T-helper 1 cell treated with Interleukin-12 subunit alpha and Interleukin-12 subunit beta and Interleukin-4 antibody, amounts not matched to agents 30 μg/mL and 1 μg/mL, for 36 hours (primary cell): ENCODE results near the gene XDH.

Source experiments
- H3K27ac Mint-ChIP-seq: one replicate; pipeline ENCODE4 v1.8.0; 2021; ENCODE audit warnings: mild to moderate bottlenecking, mixed read lengths
- H3K27me3 Mint-ChIP-seq: one replicate; pipeline ENCODE4 v1.8.0; 2021; ENCODE audit warnings: low read depth, mixed read lengths
- H3K36me3 Mint-ChIP-seq: one replicate; pipeline ENCODE4 v1.8.0; 2021; ENCODE audit warnings: low read depth, mixed read lengths
- H3K4me1 Mint-ChIP-seq: one replicate; pipeline ENCODE4 v1.8.0; 2021; ENCODE audit warnings: low read depth, mixed read lengths
- H3K4me3 Mint-ChIP-seq: one replicate; pipeline ENCODE4 v1.8.0; 2021; ENCODE audit warnings: mild to moderate bottlenecking, moderate library complexity, mixed read lengths
- H3K9me3 Mint-ChIP-seq: one replicate; pipeline ENCODE4 v1.8.0; 2021; ENCODE audit warnings: mixed read lengths

The XDH gene

DNA sequence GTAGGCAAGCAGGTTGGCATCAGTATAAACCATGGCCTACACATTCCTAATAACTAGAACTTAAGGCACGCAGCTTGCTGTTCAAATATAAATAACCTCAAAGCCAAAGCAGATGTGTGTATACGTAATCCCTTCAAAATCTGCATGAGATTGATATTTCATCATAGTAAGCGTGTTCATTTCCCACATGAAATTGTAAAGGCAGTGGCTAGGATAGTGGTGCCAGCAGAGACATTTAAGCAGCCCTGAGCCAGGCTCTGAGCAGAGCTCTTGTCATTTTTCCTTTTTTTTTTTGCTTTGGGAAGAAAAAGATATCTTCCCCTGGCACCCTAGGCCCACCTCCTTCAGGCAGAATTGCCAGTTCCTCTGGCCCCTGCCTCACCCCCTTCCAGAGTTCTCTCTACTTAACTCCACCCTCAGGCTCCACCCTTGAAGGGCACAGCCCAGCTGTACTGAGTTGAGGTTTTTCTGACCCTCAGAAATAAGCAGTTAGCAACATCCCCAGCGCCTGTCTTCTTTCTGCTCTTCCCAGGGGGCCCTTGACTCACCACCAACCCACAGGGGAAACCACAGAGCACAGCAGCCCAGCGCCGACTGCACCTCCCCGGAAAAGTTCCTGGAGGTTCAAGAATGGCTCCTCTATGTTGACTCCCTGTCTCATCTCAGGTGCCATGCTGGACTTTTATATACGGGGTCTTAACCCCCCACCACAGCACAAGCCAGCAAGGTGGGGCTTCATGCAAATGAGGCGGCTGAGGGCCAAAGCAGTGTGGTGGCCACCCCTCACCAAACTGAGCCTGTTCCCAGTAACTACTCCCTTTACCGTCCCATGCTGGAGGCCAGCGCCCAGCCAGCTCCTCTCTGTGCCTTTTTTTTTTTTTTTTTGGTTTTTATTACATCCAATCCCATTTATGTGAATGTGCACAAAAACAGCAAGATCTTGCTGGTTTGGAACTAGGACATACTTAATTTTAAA lies 95.9 kb downstream of the XDH start:
- H3K4me1 Mint-ChIP-seq = peaks cover 54% of the 10 kb centered on the region
- peak overlapping the region; percentile 83 for H3K27ac Mint-ChIP-seq
- no peaks in the 10 kb centered on the region for H3K9me3 Mint-ChIP-seq
- H3K36me3 Mint-ChIP-seq = peaks cover 2% of the 10 kb centered on the region
- H3K27me3 Mint-ChIP-seq = peaks cover 3% of the 10 kb centered on the region
- peak overlapping the region; percentile 52 for H3K4me3 Mint-ChIP-seq

GRCh38 chr2:31317396-31317795 lies 97.1 kb downstream of the XDH start:
- H3K27ac Mint-ChIP-seq = no peak overlapping the region
- peaks cover 42% of the 10 kb centered on the region for H3K4me1 Mint-ChIP-seq
- peaks cover 3% of the 10 kb centered on the region for H3K27me3 Mint-ChIP-seq

DNA sequence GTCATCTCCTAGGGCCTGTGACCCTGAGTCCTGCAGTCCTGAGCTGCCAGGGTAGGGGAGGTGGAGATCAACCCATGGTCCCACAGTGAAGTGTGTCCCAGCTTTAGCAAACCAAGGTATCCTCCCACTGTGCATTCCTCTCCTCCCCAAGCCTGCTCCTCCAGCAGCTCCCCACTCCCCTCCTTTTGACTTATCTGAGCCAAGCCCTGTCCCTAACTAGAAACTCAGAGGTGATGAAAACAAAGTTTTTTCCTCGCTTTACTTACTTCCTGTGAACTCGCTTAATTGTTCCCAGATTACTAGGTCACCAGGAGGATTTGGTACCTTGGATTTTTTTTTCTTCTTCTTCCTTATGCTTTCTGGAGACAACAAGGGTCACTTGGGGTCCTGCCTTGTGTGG lies 99.8 kb downstream of the XDH start:
- H3K36me3 Mint-ChIP-seq = peaks cover 2% of the 10 kb centered on the region
- H3K27me3 Mint-ChIP-seq = peaks cover 21% of the 10 kb centered on the region
- H3K27ac Mint-ChIP-seq = no peak overlapping the region
- no peaks in the 10 kb centered on the region for H3K9me3 Mint-ChIP-seq
- H3K4me1 Mint-ChIP-seq = peaks cover 30% of the 10 kb centered on the region
- H3K4me3 Mint-ChIP-seq = no peak overlapping the region

More at GRCh38 chr2:31317396-31317795, 97.1 kb downstream of the XDH start:
- no peak overlapping the region for H3K4me3 Mint-ChIP-seq
- no peaks in the 10 kb centered on the region for H3K9me3 Mint-ChIP-seq
- peaks cover 2% of the 10 kb centered on the region for H3K36me3 Mint-ChIP-seq

DNA sequence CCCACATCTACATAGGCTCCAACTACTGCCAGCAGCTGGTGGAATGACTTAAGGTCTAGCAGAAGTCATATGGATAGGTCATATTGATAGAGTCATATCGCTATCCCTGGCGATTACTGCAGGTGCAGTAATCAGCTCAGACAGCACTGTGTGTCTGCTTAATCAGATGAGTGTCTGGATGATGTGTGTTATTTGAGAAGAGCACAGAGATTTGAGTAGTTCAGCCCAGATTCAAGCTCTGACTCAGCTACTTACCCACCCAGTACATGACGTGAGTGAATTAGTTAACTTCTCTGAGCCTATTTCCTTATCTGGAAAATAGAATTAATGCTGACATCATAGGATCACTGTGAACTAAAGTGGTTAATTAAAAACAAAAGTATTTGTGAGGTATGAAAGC lies 101.6 kb downstream of the XDH start:
- H3K9me3 Mint-ChIP-seq = peaks cover 4% of the 10 kb centered on the region
- no peak overlapping the region for H3K27ac Mint-ChIP-seq
- peaks cover 3% of the 10 kb centered on the region for H3K36me3 Mint-ChIP-seq
- peaks cover 14% of the 10 kb centered on the region for H3K4me1 Mint-ChIP-seq
- peaks cover 37% of the 10 kb centered on the region for H3K27me3 Mint-ChIP-seq
- H3K4me3 Mint-ChIP-seq = no peak overlapping the region

GRCh38 chr2:31304816-31305215 lies 109.7 kb downstream of the XDH start:
- H3K9me3 Mint-ChIP-seq = peaks cover 4% of the 10 kb centered on the region
- H3K27ac Mint-ChIP-seq = no peak overlapping the region
- no peak overlapping the region for H3K4me3 Mint-ChIP-seq
- H3K4me1 Mint-ChIP-seq = no peaks in the 10 kb centered on the region
- H3K36me3 Mint-ChIP-seq = peaks cover 1% of the 10 kb centered on the region
- peaks cover 46% of the 10 kb centered on the region for H3K27me3 Mint-ChIP-seq

GRCh38 chr2:31302940-31303563 lies 111.5 kb downstream of the XDH start:
- H3K4me3 Mint-ChIP-seq = no peak overlapping the region
- peaks cover 35% of the 10 kb centered on the region for H3K27me3 Mint-ChIP-seq
- H3K27ac Mint-ChIP-seq = no peak overlapping the region

GRCh38 chr2:31300309-31300708 lies 114.2 kb downstream of the XDH start:
- H3K27me3 Mint-ChIP-seq = peaks cover 24% of the 10 kb centered on the region
- no peak overlapping the region for H3K27ac Mint-ChIP-seq

More at GRCh38 chr2:31302940-31303563, 111.5 kb downstream of the XDH start:
- Mint-ChIP-seq H3K9me3 (no peaks in the 10 kb centered on the region), H3K4me1 (no peaks in the 10 kb centered on the region), H3K36me3 (no peaks in the 10 kb centered on the region)

GRCh38 chr2:31299547-31299946 lies 115.0 kb downstream of the XDH start:
- no peaks in the 10 kb centered on the region for H3K36me3 Mint-ChIP-seq
- no peak overlapping the region for H3K27ac Mint-ChIP-seq
- peaks cover 25% of the 10 kb centered on the region for H3K27me3 Mint-ChIP-seq
- H3K4me1 Mint-ChIP-seq = no peaks in the 10 kb centered on the region
- H3K4me3 Mint-ChIP-seq = no peak overlapping the region
- H3K9me3 Mint-ChIP-seq = no peaks in the 10 kb centered on the region

More at GRCh38 chr2:31300309-31300708, 114.2 kb downstream of the XDH start:
- Mint-ChIP-seq H3K36me3 (no peaks in the 10 kb centered on the region), H3K4me3 (no peak overlapping the region), H3K4me1 (no peaks in the 10 kb centered on the region), H3K9me3 (no peaks in the 10 kb centered on the region)

GRCh38 chr2:31297751-31298150 lies 116.8 kb downstream of the XDH start:
- Mint-ChIP-seq H3K4me3 (no peak overlapping the region), H3K27me3 (peaks cover 25% of the 10 kb centered on the region), H3K36me3 (no peaks in the 10 kb centered on the region), H3K9me3 (no peaks in the 10 kb centered on the region), H3K4me1 (no peaks in the 10 kb centered on the region), H3K27ac (no peak overlapping the region)

DNA sequence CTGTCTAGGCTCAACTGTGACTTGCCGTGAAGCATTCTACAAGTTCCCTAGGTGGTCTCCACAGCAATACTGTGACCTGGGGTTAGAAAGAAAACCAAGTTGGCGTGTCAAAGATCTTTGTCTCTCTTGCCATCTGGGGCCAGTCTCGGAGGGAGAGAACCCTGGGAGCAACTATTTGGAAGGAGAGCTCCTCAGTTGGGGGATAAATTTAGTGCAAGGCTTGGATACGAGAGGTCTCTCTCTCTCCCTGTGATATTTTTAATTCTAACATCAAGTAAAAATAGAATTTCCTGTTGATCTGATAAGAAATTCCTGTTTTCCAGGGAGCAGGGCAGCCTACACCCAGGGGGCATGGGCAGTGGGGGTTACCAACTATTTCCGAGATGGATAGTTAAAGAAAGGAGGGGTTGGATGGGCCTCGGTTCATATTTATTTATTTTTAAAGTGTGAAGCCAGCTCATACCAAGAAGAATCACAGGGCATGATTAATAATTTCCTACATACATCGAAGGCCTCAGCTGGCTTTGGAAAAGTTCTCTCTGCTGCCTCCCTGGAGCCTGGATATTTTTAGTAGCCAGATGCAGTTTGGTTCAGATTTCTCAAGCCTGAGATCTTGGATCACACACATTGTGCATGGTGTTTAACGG lies 117.8 kb downstream of the XDH start:
- H3K9me3 Mint-ChIP-seq = no peaks in the 10 kb centered on the region
- H3K27ac Mint-ChIP-seq = no peak overlapping the region
- no peak overlapping the region for H3K4me3 Mint-ChIP-seq
- no peaks in the 10 kb centered on the region for H3K4me1 Mint-ChIP-seq
- peaks cover 25% of the 10 kb centered on the region for H3K27me3 Mint-ChIP-seq
- no peaks in the 10 kb centered on the region for H3K36me3 Mint-ChIP-seq

GRCh38 chr2:31294196-31294595 lies 120.3 kb downstream of the XDH start:
- H3K4me1 Mint-ChIP-seq = no peaks in the 10 kb centered on the region
- H3K27ac Mint-ChIP-seq = no peak overlapping the region
- no peaks in the 10 kb centered on the region for H3K9me3 Mint-ChIP-seq

GRCh38 chr2:31287654-31288053 lies 126.9 kb downstream of the XDH start:
- no peak overlapping the region for H3K4me3 Mint-ChIP-seq
- no peaks in the 10 kb centered on the region for H3K36me3 Mint-ChIP-seq
- no peaks in the 10 kb centered on the region for H3K4me1 Mint-ChIP-seq
- H3K27me3 Mint-ChIP-seq = peaks cover 3% of the 10 kb centered on the region
- no peaks in the 10 kb centered on the region for H3K9me3 Mint-ChIP-seq
- H3K27ac Mint-ChIP-seq = no peak overlapping the region

More at GRCh38 chr2:31294196-31294595, 120.3 kb downstream of the XDH start:
- peaks cover 14% of the 10 kb centered on the region for H3K27me3 Mint-ChIP-seq
- no peaks in the 10 kb centered on the region for H3K36me3 Mint-ChIP-seq
- no peak overlapping the region for H3K4me3 Mint-ChIP-seq

GRCh38 chr2:31286961-31287550 lies 127.5 kb downstream of the XDH start:
- Mint-ChIP-seq H3K4me1 (no peaks in the 10 kb centered on the region), H3K27ac (no peak overlapping the region), H3K36me3 (no peaks in the 10 kb centered on the region), H3K27me3 (peaks cover 3% of the 10 kb centered on the region), H3K9me3 (no peaks in the 10 kb centered on the region), H3K4me3 (no peak overlapping the region)

DNA sequence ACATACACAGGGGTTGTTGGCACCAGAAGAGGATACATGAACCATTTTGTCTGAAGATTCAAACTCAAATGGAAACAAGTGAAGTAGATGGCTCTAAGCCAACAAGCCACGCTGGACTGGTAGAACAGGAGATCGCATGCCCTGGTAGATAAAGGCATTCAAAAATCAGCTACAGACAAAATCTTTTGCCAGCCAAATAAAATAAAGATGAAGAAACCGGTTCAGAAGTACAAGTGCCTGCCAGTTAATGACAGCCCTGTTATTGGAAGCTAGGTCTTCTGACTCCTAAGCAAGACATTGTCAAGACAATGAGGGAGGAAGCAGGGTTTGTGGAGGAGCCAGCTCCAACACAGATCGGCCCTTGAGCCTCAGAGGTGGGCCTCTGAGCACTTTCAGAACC lies 128.3 kb downstream of the XDH start:
- H3K27ac Mint-ChIP-seq = no peak overlapping the region
- no peak overlapping the region for H3K4me3 Mint-ChIP-seq
- peaks cover 3% of the 10 kb centered on the region for H3K27me3 Mint-ChIP-seq
- no peaks in the 10 kb centered on the region for H3K9me3 Mint-ChIP-seq
- no peaks in the 10 kb centered on the region for H3K36me3 Mint-ChIP-seq
- no peaks in the 10 kb centered on the region for H3K4me1 Mint-ChIP-seq
